Measurements from ENCODE around the gene COPZ2.
A peak's percentile ranks its signal among the peaks of the same experiment; 100 is the strongest.
"Not testable (repeated sequence)": the region's sequence is repeated elsewhere in the genome, so short reads cannot be mapped to it uniquely, and the experiment has no call there.

COPZ2 gene

GRCh38 chr17:48027322-48027981 lies 10.1 kb downstream of the COPZ2 start:
- DNase-seq, result no peak

- peak; percentile 95 for DNase-seq
These were observed 10.9 kb downstream of the COPZ2 start for GRCh38 chr17:48026502-48027321.

GRCh38 chr17:48025904-48026501 lies 11.6 kb downstream of the COPZ2 start:
- DNase-seq, result no peak

- peak; percentile 95 for DNase-seq
These were observed 12.3 kb downstream of the COPZ2 start for GRCh38 chr17:48025040-48025903.

GRCh38 chr17:48024149-48025039 lies 13.2 kb downstream of the COPZ2 start:
- peak; percentile 26 for DNase-seq

GRCh38 chr17:48023400-48024148 lies 14.0 kb downstream of the COPZ2 start:
- peak; percentile 87 for DNase-seq

- no peak for DNase-seq
These were observed 14.7 kb downstream of the COPZ2 start for GRCh38 chr17:48022901-48023300.

GRCh38 chr17:48021934-48022333 lies 15.7 kb downstream of the COPZ2 start:
- DNase-seq, result no peak

GRCh38 chr17:48017817-48018158 lies 19.8 kb downstream of the COPZ2 start:
- DNase-seq, result not testable (repeated sequence)

- DNase-seq, result no peak
These were observed 21.5 kb downstream of the COPZ2 start for GRCh38 chr17:48016112-48016511.

- no peak for DNase-seq
These were observed 22.9 kb downstream of the COPZ2 start for GRCh38 chr17:48014595-48015111.

- DNase-seq, result no peak
These were observed 23.6 kb downstream of the COPZ2 start for GRCh38 chr17:48013876-48014594.

GRCh38 chr17:48012654-48013053 lies 24.9 kb downstream of the COPZ2 start:
- no peak for DNase-seq

- peak; percentile 97 for DNase-seq
These were observed 25.5 kb downstream of the COPZ2 start for GRCh38 chr17:48012151-48012520.

GRCh38 chr17:48011405-48012150 lies 26.0 kb downstream of the COPZ2 start:
- peak; percentile 65 for DNase-seq

GRCh38 chr17:48010193-48010592 lies 27.4 kb downstream of the COPZ2 start:
- no peak for DNase-seq

GRCh38 chr17:48006936-48007709 lies 30.5 kb downstream of the COPZ2 start:
- no peak for DNase-seq

- peak; percentile 51 for DNase-seq
These were observed 32.6 kb downstream of the COPZ2 start for GRCh38 chr17:48004983-48005382.
